Measurements from ENCODE around the gene SETD5.

SETD5 gene, protein sequence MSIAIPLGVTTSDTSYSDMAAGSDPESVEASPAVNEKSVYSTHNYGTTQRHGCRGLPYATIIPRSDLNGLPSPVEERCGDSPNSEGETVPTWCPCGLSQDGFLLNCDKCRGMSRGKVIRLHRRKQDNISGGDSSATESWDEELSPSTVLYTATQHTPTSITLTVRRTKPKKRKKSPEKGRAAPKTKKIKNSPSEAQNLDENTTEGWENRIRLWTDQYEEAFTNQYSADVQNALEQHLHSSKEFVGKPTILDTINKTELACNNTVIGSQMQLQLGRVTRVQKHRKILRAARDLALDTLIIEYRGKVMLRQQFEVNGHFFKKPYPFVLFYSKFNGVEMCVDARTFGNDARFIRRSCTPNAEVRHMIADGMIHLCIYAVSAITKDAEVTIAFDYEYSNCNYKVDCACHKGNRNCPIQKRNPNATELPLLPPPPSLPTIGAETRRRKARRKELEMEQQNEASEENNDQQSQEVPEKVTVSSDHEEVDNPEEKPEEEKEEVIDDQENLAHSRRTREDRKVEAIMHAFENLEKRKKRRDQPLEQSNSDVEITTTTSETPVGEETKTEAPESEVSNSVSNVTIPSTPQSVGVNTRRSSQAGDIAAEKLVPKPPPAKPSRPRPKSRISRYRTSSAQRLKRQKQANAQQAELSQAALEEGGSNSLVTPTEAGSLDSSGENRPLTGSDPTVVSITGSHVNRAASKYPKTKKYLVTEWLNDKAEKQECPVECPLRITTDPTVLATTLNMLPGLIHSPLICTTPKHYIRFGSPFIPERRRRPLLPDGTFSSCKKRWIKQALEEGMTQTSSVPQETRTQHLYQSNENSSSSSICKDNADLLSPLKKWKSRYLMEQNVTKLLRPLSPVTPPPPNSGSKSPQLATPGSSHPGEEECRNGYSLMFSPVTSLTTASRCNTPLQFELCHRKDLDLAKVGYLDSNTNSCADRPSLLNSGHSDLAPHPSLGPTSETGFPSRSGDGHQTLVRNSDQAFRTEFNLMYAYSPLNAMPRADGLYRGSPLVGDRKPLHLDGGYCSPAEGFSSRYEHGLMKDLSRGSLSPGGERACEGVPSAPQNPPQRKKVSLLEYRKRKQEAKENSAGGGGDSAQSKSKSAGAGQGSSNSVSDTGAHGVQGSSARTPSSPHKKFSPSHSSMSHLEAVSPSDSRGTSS (N-terminal part only)

GRCh38 chr3:9397332-9397905, at the start of gene SETD5:
Gene SETD5 (plus strand): TSS chr3:9397615. CDS start chr3:9428939, 31,324 bp downstream.
- peak; percentile 99 for DNase-seq

DNA sequence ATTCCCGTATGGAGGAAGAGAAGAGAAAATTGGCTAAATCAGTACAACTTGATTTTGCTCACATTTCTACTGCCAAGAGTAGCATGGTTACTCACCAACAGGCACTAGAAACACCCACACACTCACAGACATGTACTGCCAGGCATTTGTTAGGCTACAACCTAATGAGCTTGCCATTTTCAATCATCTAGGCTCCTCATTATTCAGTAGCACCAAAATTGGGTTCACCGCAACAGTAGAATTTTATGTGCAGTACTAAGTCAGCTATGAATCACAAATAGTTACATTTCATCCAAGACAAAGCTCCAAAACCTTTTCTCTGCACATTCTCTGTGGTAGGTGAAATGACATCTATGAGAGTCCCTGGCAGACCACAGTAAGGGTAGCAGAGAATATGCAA, 49.5 kb upstream of the SETD5 start:
- DNase-seq = no peak

DNA sequence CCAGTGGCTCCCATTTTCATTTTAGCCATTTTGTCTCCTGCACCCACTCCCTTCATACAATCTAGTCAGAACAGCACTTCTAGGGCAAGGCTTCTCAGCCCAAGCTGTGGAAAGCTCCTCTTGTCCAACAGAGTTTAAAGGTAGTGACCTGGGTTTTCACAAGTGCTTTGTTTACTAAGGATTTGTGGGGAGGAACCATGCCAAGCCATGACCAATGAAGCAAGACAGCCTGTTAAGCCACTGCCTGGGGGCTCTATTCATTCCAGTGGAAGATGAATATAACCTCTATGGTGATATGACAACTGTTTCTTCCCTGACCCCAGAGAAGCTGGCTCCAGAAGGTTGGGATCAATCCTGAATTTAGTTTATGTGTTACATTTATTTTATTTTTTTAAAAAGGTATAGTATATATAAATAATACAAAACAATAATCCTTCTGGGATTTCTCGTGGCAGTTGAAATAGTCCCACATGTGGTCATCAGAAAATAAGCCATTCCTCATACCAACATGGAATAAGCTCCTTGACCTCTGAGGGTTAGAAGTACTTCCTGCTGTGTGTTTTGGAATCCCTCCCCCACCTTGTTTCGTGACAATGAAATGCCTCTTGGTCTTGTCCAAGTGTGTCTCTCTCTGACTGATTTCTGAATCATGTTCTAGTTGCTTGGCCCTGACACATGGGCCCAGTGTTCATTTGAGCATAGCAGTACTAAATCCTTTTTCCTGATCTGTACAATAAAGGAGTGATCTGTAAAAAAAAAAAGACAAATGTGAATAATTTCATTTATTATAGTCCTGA, 47.9 kb upstream of the SETD5 start:
- no peak for DNase-seq

- no peak for DNase-seq
These were observed 45.7 kb upstream of the SETD5 start for GRCh38 chr3:9351709-9352126.

DNA sequence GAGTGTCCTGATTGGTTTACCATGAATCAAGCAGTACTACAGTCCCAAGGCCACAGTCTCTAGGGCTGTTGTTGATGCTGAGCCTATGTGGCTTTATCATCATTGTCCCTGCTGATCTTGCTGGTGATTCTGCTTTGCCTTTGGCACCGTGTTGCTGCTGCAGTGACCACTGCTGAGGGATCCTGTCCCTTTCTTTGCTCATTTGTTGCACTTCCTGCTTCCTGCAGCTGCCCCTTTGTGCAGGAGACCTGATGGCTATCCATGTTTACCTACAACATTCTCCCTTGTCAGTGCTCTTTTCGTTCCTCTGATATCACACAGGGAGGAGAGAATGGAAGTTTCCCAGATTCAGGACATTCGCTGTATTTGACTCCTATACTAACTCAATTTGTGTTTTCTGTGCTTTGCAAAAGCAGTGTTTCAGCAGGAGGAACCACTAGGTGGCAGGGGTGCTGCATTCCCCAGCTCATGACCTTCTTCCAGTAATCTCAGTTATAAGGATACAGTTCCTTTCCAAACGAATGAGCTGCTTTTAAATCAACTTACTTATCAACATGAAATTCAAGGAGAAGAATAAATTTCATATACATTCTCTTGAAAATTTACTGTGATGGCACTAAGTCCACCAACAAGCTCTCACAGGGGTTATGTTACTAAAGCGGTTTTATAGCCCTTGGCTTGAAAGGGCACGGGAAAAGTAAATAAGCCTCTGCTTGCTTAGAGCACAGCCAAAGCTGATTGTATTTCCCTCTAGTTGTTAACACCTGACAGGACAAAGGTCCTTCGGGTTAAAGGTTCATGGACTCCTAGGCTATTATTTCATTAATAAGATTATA, 44.3 kb upstream of the SETD5 start:
- DNase-seq = peak; percentile 62

- DNase-seq = no peak
These were observed 35.6 kb upstream of the SETD5 start for GRCh38 chr3:9361691-9362388.

- DNase-seq = peak; percentile 89
These were observed 34.5 kb upstream of the SETD5 start, which contains the start of gene THUMPD3 for GRCh38 chr3:9362731-9363530. Gene THUMPD3 (plus strand): TSS chr3:9363054. CDS start chr3:9365069, 2,015 bp downstream.

GRCh38 chr3:9369508-9369907, 27.9 kb upstream of the SETD5 start:
- no peak for DNase-seq

- DNase-seq = no peak
These were observed 23.9 kb upstream of the SETD5 start for GRCh38 chr3:9373465-9373864.

- no peak for DNase-seq
These were observed 19.4 kb upstream of the SETD5 start for GRCh38 chr3:9377981-9378380.

DNA sequence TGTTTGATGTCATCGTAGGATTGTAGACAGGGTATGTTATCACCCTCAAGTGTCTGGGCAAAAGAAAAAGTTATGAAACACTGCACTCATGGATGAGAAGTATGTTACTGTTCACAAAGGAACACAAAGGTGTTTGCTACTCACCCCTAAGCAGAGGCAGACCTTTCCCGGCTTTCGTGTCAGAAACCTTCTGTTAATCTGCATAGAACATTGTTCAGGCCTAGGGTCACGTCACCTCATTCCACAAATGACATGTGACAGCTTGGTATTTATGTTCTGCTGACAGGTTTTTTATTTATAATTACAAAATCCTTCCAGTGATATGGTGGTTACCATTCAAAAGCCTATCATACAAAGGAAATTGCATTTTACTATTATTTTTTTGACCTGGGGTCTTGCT, 18.1 kb upstream of the SETD5 start:
- DNase-seq = no peak

DNA sequence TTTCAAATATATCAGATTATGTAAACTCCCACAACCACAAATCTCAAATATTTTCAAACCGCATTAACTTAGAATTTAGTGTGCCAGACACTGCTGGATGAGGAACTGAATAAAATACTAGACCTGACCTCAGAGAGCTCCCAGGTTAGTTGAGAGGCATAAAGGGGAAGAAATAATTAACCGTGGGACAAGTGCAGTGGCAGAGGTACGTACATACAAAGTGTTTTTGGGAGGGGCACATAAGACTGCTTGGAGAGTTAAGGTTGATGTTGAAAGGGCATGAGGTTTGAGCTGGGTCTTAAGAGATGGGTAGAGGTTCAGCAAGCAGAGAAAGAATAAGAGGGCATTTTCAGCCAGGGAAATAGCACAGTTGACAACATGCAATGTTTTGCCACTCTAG, 17.4 kb upstream of the SETD5 start:
- DNase-seq = no peak

DNA sequence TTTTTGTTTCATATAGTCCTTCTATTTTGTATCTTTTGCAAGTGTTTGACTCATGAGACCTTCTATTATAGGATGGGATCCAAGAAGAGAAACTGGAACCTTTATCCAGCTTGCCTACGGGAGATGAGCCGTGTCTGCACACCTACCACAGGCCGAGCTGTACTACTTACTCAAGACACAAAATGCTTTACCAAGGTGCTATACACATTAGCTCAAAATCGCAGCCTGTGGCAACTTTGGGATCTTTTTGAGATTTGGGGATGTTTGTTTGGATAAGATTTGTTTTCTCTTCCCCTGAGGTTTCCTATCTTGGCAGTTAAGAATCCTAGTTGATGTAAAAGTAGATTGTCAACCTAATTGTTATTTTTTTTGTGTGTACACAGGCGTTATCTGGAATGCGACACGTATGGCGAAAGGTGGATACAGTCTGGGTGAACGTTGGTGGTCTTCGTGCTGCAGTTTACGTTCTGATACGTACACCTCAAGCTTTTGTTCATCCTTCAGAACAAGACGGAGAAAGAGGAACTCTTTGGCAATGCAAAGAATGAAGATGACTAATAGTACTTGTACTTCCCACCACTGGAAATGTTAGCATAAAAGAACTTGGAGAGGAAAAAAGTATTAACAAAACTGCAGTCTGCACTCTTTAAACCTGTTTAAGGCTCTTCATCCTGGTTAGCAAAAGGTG, 13.1 kb upstream of the SETD5 start:
- DNase-seq = no peak

GRCh38 chr3:9385187-9386077, 12.0 kb upstream of the SETD5 start:
- DNase-seq = no peak

DNA sequence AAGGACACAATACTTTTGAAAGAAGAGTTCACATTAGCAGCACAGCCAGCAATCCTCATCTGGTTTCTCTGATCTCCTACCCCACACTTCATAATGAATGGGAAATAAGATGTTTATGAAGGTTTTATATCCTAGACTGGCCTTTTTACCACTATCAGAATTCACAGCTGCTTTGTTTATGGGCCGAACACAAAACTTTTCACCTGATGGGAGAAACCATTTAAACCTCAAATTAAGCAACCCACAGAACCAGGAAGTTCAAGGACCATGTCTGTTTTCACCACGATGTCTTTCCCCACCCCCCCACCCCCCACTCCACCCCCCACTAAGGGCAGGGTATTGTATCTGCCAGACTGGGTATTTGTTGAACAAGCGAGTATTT, 11.3 kb upstream of the SETD5 start:
- no peak for DNase-seq

DNA sequence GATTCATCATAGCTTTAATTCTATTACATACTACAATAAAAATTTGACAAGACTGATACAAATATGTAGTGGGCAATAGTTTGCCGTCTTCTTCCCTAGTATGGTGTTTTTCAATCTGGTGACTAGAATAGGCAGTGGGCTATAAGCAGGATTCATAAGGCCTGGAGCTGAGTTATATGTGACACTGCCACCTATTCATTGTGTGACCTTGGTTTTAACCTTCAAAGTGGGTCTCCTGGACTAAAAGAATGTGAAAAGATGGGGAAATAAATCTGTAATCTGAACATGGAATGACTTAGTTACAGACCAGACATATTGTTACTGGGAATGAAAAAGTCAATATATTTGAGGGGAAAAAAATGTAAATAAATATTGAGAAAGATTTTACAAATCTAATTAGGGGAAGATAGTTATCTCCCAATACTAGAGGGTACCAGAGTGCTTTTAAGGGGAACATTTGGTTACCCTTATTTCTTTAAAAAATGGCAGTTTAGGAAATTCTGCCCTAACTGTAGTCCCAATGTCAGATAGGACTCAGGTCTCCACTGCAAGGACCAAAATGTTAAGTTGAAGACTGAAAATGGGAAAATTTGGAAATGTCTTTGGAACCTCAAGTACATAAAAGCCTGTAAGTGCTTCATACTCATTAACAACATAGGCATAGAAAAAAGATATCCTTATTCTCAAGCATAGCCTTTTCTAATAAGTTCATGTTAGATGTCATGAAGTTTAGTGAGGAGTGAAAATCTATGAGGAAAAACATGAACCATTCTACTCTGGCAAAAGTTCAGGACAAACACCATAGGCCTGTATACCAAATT, 10.7 kb upstream of the SETD5 start:
- no peak for DNase-seq

DNA sequence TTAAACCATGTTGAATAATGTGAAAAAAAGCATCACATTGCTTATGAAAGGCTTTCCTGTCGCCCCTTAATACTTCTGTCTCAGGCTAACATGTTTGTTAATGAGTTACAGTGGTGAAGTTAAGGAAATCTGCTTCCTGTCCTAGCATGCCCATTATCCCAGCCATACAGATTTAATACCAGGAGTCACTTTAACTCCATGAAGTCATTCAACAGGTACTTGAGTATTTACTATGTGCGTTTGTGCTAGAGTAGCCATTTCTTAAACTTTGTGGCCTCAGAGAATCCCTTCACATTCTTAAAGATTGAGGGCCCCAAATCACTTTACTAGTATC, 10.1 kb upstream of the SETD5 start:
- DNase-seq = no peak

Data from CD4-positive, alpha-beta T cell treated with Interleukin-4 for 4 hours (primary cell).